Measurements from ENCODE around the gene KIF13A. TPM values are rescaled to one million over a fixed set of nuclear protein-coding genes. Genes with fewer than 3 reads are reported as not detected.
"Not testable (repeated sequence)": the region's sequence is repeated elsewhere in the genome, so short reads cannot be mapped to it uniquely, and the experiment has no call there.

The KIF13A gene
- total RNA-seq, 4 donors from 2014 or later: 14.9 to 66.9 (median 37.3) TPM

- Histone ChIP-seq H3K4me1 (peaks cover 0 to 3% of the 10 kb centered on the region in 2 donors), H3K4me3 (no peak overlapping the region)
- intact Hi-C loops (cut with DNase I; ENCODE audit: low total_unique reads): no loop called here
Measured at GRCh38 chr6:17914651-17915050, 72.8 kb downstream of the KIF13A start.

DNA sequence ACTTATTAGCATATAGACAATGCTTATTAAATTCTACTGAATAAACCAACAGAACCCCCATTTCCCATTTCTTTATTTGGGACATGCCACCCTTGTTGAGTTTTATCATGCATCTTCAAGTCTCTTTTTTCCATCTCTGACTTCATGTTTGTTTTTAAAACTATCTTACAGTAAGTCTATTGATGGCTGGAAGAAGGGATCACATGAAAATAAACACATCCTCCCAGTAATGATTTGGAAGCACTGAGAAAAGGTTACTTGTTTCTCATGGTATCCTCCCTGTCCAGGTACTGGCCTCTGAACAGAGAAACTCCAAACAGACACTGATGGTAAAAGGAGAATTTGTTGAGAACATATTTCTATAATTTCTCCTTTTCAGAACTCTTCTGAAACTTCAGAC lies 74.9 kb downstream of the KIF13A start:
- no peak for DNase-seq
- peaks cover 0 to 3% of the 10 kb centered on the region in 2 donors for H3K4me1 ChIP-seq
- intact Hi-C loops (cut with DNase I; ENCODE audit: low total_unique reads): no loop called here
- no peaks in the 10 kb centered on the region for H3K36me3 ChIP-seq
- no peak overlapping the region for H3K27ac ChIP-seq
- no peak overlapping the region for H3K4me3 ChIP-seq
- no peaks in the 10 kb centered on the region for H3K27me3 ChIP-seq
- TF ChIP-seq CTCF (IDR thresholded peaks at IDR 0.05): no peak
- H3K9me3 ChIP-seq: no peaks in the 10 kb centered on the region

More at GRCh38 chr6:17914651-17915050, 72.8 kb downstream of the KIF13A start:
- H3K27me3 ChIP-seq: no peaks in the 10 kb centered on the region
- no peak for DNase-seq
- no peaks in the 10 kb centered on the region for H3K9me3 ChIP-seq
- H3K36me3 ChIP-seq: no peaks in the 10 kb centered on the region
- H3K27ac ChIP-seq: no peak overlapping the region
- no peak for TF ChIP-seq CTCF (IDR thresholded peaks at IDR 0.05)
- TF ChIP-seq POLR2A (IDR thresholded peaks at IDR 0.05): no peak

DNA sequence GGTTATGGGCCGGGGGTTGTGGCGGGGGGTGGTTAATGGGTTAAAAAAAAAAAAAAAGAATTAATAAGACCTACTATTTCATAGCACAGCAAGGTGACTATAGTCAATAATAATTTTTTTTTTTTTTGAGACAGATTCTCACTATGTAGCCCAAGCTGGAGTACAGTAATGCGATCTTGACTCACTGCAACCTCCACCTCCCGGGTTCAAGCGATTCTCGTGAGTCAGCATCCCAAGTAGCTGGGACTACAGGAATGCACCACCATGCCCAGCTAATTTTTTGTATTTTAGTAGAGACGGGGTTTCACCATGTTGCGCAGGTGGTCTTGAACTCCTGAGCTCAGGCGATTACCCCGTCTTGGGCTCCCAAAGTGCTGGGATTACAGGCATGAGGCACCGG lies 75.8 kb downstream of the KIF13A start:
- intact Hi-C loops (cut with DNase I; ENCODE audit: low total_unique reads); H3K27me3 ChIP-seq; H3K4me1 ChIP-seq; H3K27ac ChIP-seq; DNase-seq; H3K4me3 ChIP-seq; H3K9me3 ChIP-seq; H3K36me3 ChIP-seq: not testable (repeated sequence)

- H3K4me1 ChIP-seq: peaks cover 0 to 3% of the 10 kb centered on the region in 2 donors
Measured at GRCh38 chr6:17910189-17910588, 77.2 kb downstream of the KIF13A start.

GRCh38 chr6:17908831-17909230 lies 78.6 kb downstream of the KIF13A start:
- Histone ChIP-seq H3K4me3 (no peak overlapping the region), H3K27me3 (no peaks in the 10 kb centered on the region), H3K4me1 (peaks cover 0 to 3% of the 10 kb centered on the region in 2 donors), H3K27ac (no peak overlapping the region), H3K9me3 (no peaks in the 10 kb centered on the region), H3K36me3 (no peaks in the 10 kb centered on the region)
- DNase-seq: no peak
- TF ChIP-seq POLR2A (IDR thresholded peaks at IDR 0.05): no peak
- no peak for TF ChIP-seq CTCF (IDR thresholded peaks at IDR 0.05)
- intact Hi-C loops (cut with DNase I; ENCODE audit: low total_unique reads): no loop called here

More at GRCh38 chr6:17910189-17910588, 77.2 kb downstream of the KIF13A start:
- Histone ChIP-seq H3K4me3 (no peak overlapping the region), H3K9me3 (no peaks in the 10 kb centered on the region), H3K27me3 (no peaks in the 10 kb centered on the region), H3K27ac (no peak overlapping the region), H3K36me3 (no peaks in the 10 kb centered on the region)
- no peak for TF ChIP-seq POLR2A (IDR thresholded peaks at IDR 0.05)
- no peak for TF ChIP-seq CTCF (IDR thresholded peaks at IDR 0.05)
- intact Hi-C loops (cut with DNase I; ENCODE audit: low total_unique reads): no loop called here
- DNase-seq: no peak
